ENCODE results near the gene SGO2.
"Not testable (repeated sequence)": the region's sequence is repeated elsewhere in the genome, so short reads cannot be mapped to it uniquely, and the experiment has no call there.

The SGO2 gene

GRCh38 chr2:200509612-200510433 lies 16.2 kb upstream of the SGO2 start, which contains the start of gene KCTD18:
Gene KCTD18, minus strand, starts transcription at chr2:200510068. Its CDS starts 3,052 bp downstream, at chr2:200507016.
- DNase-seq (ENCODE audit: low read depth in 3 of 3, low spot score in 1 of 3), result peak; percentile 66 to 90 (median 77)

- DNase-seq (ENCODE audit: low read depth in 3 of 3, low spot score in 1 of 3), result no peak
These were observed 10.9 kb upstream of the SGO2 start for GRCh38 chr2:200515155-200515554.

- DNase-seq (ENCODE audit: low read depth in 3 of 3, low spot score in 1 of 3), result no peak
These were observed 2.8 kb upstream of the SGO2 start for GRCh38 chr2:200523158-200523557.

GRCh38 chr2:200523604-200524003 lies 2.4 kb upstream of the SGO2 start:
- no peak for DNase-seq (ENCODE audit: low read depth in 3 of 3, low spot score in 1 of 3)

- no peak for DNase-seq (ENCODE audit: low read depth in 3 of 3, low spot score in 1 of 3)
These were observed 941 bp upstream of the SGO2 start for GRCh38 chr2:200525066-200525465.

GRCh38 chr2:200525551-200525881 lies 491 bp upstream of the SGO2 start:
- no peak for DNase-seq (ENCODE audit: low read depth in 3 of 3, low spot score in 1 of 3)

GRCh38 chr2:200528228-200528627 lies 2.2 kb downstream of the SGO2 start:
- no peak for DNase-seq (ENCODE audit: low read depth in 3 of 3, low spot score in 1 of 3)

DNA sequence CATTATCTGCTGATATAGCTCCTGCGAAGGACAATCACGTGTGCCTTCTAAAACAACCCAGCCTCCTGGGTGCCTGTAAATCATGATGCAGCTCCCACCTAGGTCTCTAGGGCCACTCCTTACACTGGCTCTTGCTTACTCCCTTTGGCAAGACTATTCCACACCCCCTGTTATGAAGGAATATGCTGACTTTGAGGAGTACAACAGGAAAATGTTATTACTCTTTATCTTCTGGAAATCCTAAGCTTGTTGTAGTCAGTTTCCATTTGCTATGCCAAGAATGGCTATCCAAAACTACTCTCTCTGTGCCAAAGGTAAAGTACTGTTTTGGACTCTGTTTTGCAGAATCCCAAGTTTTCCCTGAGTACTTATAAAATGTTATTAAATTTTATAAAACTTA lies 7.7 kb downstream of the SGO2 start:
- DNase-seq (ENCODE audit: low read depth in 3 of 3, low spot score in 1 of 3), result no peak

GRCh38 chr2:200534572-200534971 lies 8.6 kb downstream of the SGO2 start:
- DNase-seq (ENCODE audit: low read depth in 3 of 3, low spot score in 1 of 3), result no peak

DNA sequence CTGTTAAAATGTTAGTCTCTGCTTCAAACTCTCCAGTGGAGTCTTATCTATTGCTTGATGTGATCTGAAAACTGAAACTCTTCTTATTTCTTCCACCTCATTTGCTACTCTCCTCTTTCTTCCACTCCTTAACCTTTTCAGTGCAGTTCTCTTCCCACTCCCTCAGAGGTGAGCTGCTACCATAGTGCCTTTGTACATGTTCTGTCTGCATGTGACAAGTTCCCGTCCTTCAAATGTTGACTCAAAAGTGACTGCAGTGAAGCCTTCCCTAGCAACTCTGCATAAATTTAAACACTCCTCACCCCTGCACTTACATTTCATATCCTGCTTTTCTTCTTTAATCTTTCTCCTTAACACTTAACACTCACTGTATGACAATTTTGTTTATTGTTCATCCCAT lies 12.1 kb downstream of the SGO2 start:
- DNase-seq (ENCODE audit: low read depth in 3 of 3, low spot score in 1 of 3), result no peak

- no peak for DNase-seq (ENCODE audit: low read depth in 3 of 3, low spot score in 1 of 3)
These were observed 14.8 kb downstream of the SGO2 start for GRCh38 chr2:200540793-200541192.

DNA sequence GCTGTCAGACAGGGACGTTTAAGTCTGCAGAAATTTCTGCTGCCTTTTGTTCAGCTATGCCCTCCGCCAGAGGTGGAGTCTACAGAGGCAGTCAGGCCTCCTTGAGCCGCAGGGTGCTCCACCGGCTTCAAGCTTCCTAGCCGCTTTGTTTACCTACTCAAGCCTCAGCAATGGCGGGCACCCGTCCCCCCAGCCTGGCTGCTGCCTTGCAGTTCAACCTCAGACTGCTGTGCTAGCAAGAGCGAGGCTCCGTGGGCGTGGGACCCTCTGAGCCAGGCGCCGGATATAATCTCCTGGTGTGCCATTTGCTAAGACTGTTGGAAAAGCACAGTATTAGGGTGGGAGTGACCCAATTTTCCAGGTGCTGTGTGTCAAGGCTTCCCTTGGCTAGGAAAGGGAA lies 40.6 kb downstream of the SGO2 start:
- not testable (repeated sequence) for DNase-seq (ENCODE audit: low read depth in 3 of 3, low spot score in 1 of 3)

GRCh38 chr2:200567932-200568331 lies 41.9 kb downstream of the SGO2 start:
- no peak for DNase-seq (ENCODE audit: low read depth in 3 of 3, low spot score in 1 of 3)

GRCh38 chr2:200575957-200576356 lies 50.0 kb downstream of the SGO2 start:
- DNase-seq (ENCODE audit: low read depth in 3 of 3, low spot score in 1 of 3), result no peak

GRCh38 chr2:200577027-200577426 lies 51.0 kb downstream of the SGO2 start:
- DNase-seq (ENCODE audit: low read depth in 3 of 3, low spot score in 1 of 3), result no peak

DNA sequence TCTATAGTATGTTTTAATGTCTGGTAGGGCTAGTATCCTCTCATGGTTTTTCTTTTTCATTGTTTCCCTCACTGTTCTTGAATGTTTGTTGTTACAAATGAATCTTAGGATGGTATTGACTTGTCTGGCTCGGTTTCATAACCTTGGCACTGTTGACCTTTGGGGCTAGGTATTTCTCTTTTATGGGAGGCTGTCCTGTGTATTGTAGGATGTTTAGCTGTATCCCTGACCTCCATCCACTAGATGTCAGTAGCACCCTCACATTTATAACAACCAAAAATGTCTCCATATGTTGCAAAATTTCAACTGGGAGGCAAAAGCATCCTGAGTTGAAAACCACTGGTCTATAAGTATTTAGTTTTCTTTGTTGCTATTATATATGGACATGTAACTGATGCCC lies 52.8 kb downstream of the SGO2 start:
- no peak for DNase-seq (ENCODE audit: low read depth in 3 of 3, low spot score in 1 of 3)

- no peak for DNase-seq (ENCODE audit: low read depth in 3 of 3, low spot score in 1 of 3)
These were observed 58.6 kb downstream of the SGO2 start for GRCh38 chr2:200584639-200585038.

- DNase-seq (ENCODE audit: low read depth in 3 of 3, low spot score in 1 of 3), result no peak
These were observed 59.3 kb downstream of the SGO2 start for GRCh38 chr2:200585340-200585729.

- DNase-seq (ENCODE audit: low read depth in 3 of 3, low spot score in 1 of 3), result no peak
These were observed 60.0 kb downstream of the SGO2 start, which contains the start of gene AOX1 for GRCh38 chr2:200585730-200586643. Gene AOX1, plus strand, starts transcription at chr2:200586014. Its CDS starts 95 bp downstream, at chr2:200586109.

DNA sequence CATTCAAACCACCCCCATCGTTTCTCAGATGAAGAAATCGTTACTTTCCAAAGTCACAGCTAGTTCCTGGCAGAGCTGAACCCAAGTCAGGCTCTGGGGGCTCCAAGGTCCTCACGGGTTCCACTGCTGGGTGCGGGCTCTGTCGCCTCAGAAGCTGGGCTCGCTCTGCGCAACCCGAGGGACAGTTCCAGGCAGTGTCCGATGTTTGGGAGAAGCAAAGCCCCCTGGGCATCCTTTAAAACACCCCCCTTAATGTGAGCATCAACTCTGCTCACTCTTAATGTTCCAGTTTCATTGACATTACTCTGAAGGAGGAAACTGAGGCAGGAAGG lies 60.6 kb downstream of the SGO2 start:
- no peak for DNase-seq (ENCODE audit: low read depth in 3 of 3, low spot score in 1 of 3)

- no peak for DNase-seq (ENCODE audit: low read depth in 3 of 3, low spot score in 1 of 3)
These were observed 61.1 kb downstream of the SGO2 start for GRCh38 chr2:200587007-200587616.

All from stimulated activated CD4-positive, alpha-beta T cell treated with anti-CD3 and anti-CD28 coated beads, TNF-alpha, amount 100 ng/mL, for 1 hour (primary cell).